A204.1 (cell line): ENCODE measurements around the gene KLHL3.
A peak's percentile ranks its signal among the peaks of the same experiment; 100 is the strongest.

Experiments
- FAIRE-seq: peaks from 2 replicates; lab custom pipeline; 2012; peaks lifted over from hg19 to GRCh38; lab: Jason Lieb, UNC

The KLHL3 gene

GRCh38 chr5:137630972-137631370, 104.9 kb downstream of the KLHL3 start:
- no peak for FAIRE-seq

- no peak for FAIRE-seq
Measured at GRCh38 chr5:137630216-137630971, 105.5 kb downstream of the KLHL3 start.

GRCh38 chr5:137629646-137630045, 106.2 kb downstream of the KLHL3 start:
- FAIRE-seq: peak; percentile 82

GRCh38 chr5:137627706-137628105, 108.2 kb downstream of the KLHL3 start:
- no peak for FAIRE-seq

- no peak for FAIRE-seq
Measured at GRCh38 chr5:137627293-137627692, 108.6 kb downstream of the KLHL3 start.

- FAIRE-seq: no peak
Measured at GRCh38 chr5:137624786-137625349, 111.0 kb downstream of the KLHL3 start.

- no peak for FAIRE-seq
Measured at GRCh38 chr5:137622850-137623249, 113.0 kb downstream of the KLHL3 start.

GRCh38 chr5:137621861-137622823, 113.7 kb downstream of the KLHL3 start:
- no peak for FAIRE-seq

- no peak for FAIRE-seq
Measured at GRCh38 chr5:137621306-137621705, 114.6 kb downstream of the KLHL3 start.

GRCh38 chr5:137619191-137619870, 116.6 kb downstream of the KLHL3 start:
- no peak for FAIRE-seq

- FAIRE-seq: no peak
Measured at GRCh38 chr5:137618476-137618875, 117.4 kb downstream of the KLHL3 start.

- FAIRE-seq: no peak
Measured at GRCh38 chr5:137617528-137618205, 118.2 kb downstream of the KLHL3 start.

- no peak for FAIRE-seq
Measured at GRCh38 chr5:137616046-137616445, 119.8 kb downstream of the KLHL3 start.

- no peak for FAIRE-seq
Measured at GRCh38 chr5:137615171-137615775, 120.6 kb downstream of the KLHL3 start.

- FAIRE-seq: no peak
Measured at GRCh38 chr5:137613554-137614265, 122.2 kb downstream of the KLHL3 start.

GRCh38 chr5:137612576-137612975, 123.3 kb downstream of the KLHL3 start:
- FAIRE-seq: no peak

GRCh38 chr5:137611794-137612435, 124.0 kb downstream of the KLHL3 start:
- FAIRE-seq: no peak

- FAIRE-seq: no peak
Measured at GRCh38 chr5:137611011-137611580, 124.8 kb downstream of the KLHL3 start.

GRCh38 chr5:137610598-137610997, 125.3 kb downstream of the KLHL3 start:
- no peak for FAIRE-seq

- no peak for FAIRE-seq
Measured at GRCh38 chr5:137609127-137609526, 126.8 kb downstream of the KLHL3 start.
